GM21825 (cell line): ENCODE results near the gene ECD.

Experiments used
- ATAC-seq: cut with Tn5 transposase; IDR thresholded peaks from one replicate; pipeline ENCODE4 v1.9.1; 2021; ENCODE audit warnings: mild to moderate bottlenecking, moderate library complexity; ENCODE audit not compliant: unreplicated experiment

Gene ECD

GRCh38 chr10:73167783-73168464 lies at the start of gene ECD, which contains the start of gene FAM149B1:
ECD (minus strand) TSS chr10:73168008; CDS start chr10:73163937, 4,071 bp downstream.
FAM149B1 (plus strand) TSS chr10:73168119; CDS start chr10:73168340, 221 bp downstream.
- peak; percentile 94 for ATAC-seq

GRCh38 chr10:73215749-73216148 lies 47.9 kb upstream of the ECD start:
- ATAC-seq = no peak

GRCh38 chr10:73211106-73211811 lies 43.5 kb upstream of the ECD start:
- no peak for ATAC-seq

- ATAC-seq = no peak
These were observed 42.7 kb upstream of the ECD start for GRCh38 chr10:73210395-73211105.

GRCh38 chr10:73209705-73210104 lies 41.9 kb upstream of the ECD start:
- no peak for ATAC-seq

GRCh38 chr10:73207883-73208282 lies 40.1 kb upstream of the ECD start:
- ATAC-seq = no peak

- no peak for ATAC-seq
These were observed 38.6 kb upstream of the ECD start for GRCh38 chr10:73206385-73206784.

GRCh38 chr10:73205890-73206289 lies 38.1 kb upstream of the ECD start:
- no peak for ATAC-seq

GRCh38 chr10:73205081-73205480 lies 37.3 kb upstream of the ECD start:
- ATAC-seq = no peak

GRCh38 chr10:73190188-73190587 lies 22.4 kb upstream of the ECD start:
- no peak for ATAC-seq

- no peak for ATAC-seq
These were observed 18.5 kb upstream of the ECD start for GRCh38 chr10:73186266-73186665.

- ATAC-seq = no peak
These were observed 16.0 kb upstream of the ECD start for GRCh38 chr10:73183667-73184281.

GRCh38 chr10:73182568-73182967 lies 14.8 kb upstream of the ECD start:
- no peak for ATAC-seq

GRCh38 chr10:73174148-73174925 lies 6.5 kb upstream of the ECD start:
- no peak for ATAC-seq

GRCh38 chr10:73172867-73173266 lies 5.1 kb upstream of the ECD start:
- ATAC-seq = no peak

GRCh38 chr10:73169320-73169719 lies 1.5 kb upstream of the ECD start:
- ATAC-seq = no peak

GRCh38 chr10:73168465-73168803 lies 626 bp upstream of the ECD start:
- ATAC-seq = no peak

- ATAC-seq = no peak
These were observed 388 bp downstream of the ECD start for GRCh38 chr10:73167458-73167782.

GRCh38 chr10:73166972-73167371 lies 836 bp downstream of the ECD start:
- no peak for ATAC-seq

- ATAC-seq = no peak
These were observed 4.7 kb downstream of the ECD start for GRCh38 chr10:73163096-73163495.

GRCh38 chr10:73161662-73162061 lies 6.1 kb downstream of the ECD start:
- ATAC-seq = no peak
